GM19240 (cell line): ENCODE results near the gene ETF1.
A peak's percentile ranks its signal among the peaks of the same experiment; 100 is the strongest.

ENCODE experiments used
- DNase-seq: peaks from one replicate; pipeline ENCODE4 v3.0.0; 2011; ENCODE audit warnings: low spot score; ENCODE audit not compliant: insufficient read length

Gene ETF1

DNA sequence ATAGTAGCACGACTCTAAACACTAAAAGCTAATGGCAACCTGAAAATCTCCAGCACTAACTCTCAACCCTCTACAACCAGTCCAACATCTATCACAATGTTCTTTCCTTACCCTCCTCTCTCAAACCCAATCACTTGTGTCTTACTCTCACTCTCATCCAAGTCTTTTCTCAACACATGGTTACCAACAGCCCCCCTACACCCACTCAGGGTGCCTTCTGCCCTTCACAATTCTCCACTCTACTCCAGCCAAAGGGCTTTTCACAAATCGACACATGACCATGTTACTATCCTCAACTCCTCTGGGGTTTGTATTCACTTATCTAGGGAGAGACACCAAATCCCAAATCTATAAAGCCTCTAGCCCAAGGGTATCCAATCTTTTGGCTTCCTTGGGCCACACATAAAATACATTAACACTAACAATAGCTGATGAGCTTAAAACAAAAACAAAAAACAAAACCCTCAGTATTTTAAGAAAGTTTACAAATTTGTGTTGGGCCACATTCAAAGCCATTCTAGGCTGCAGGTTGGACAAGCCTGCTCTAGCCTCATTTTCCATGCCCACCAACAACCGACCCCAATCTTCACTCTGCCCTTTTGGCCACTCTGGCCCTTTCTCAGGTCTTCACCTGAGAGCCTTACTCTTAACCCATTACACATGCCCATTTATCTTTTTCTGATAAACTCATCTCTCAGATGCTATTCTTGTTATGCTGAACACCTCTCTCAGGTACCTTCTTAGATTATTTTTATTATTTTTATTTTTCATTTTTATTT lies 20.5 kb upstream of the ETF1 start:
- no peak for DNase-seq

DNA sequence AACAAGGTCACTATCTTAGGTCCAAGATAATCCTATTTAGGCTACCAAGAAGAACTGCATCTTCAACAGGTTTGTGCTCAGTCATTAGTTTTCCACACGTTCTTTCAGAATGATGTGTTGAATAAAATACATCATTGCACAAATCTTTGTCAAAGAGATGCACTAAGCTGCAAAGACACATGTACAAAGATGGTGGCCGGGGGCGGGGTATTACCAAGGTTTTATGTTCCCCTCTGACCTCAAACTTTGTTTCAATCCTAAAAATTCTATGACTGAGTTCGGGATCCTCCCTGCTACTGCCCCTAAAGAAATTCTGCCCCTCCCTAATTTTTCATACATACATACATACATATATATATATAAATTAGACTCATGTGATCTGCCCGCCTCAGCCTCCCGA lies 17.9 kb upstream of the ETF1 start:
- DNase-seq, result no peak

DNA sequence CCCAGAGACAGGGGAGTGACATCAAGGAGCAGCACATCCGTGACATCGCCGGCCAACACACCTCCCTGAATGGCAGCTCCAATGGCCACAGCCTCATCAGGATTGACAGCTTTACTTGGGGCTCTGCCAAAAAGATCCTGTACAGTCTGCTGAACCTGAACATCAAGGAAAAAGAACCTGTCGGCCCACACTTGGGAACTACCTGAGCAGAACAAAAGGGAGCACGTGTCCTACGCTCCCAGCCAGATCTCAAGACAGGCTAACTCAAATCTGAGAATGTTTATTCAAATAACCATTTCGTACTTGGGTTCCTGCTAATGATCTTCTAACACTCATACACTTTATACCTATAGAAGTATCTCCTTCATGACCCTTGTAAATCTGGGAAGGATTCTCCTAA lies 16.9 kb upstream of the ETF1 start:
- no peak for DNase-seq

DNA sequence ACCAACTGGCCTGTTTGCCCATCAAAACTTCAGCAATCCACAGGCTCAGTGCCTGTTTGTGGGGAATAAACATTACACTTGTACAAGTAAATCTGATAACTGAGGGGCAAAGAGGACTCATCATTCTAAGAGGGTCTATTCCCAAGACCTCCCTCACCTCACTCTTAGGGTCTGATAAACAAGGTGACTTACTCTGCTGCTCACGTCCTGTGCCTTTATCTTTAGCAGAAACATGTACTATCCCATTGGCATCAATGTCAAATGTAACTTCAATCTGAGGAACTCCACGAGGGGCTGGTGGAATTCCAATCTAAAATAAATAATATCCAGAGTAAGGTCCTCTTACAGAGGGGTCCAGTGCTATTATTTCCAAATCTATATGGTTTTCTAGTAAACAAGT lies 14.6 kb upstream of the ETF1 start:
- DNase-seq, result no peak

DNA sequence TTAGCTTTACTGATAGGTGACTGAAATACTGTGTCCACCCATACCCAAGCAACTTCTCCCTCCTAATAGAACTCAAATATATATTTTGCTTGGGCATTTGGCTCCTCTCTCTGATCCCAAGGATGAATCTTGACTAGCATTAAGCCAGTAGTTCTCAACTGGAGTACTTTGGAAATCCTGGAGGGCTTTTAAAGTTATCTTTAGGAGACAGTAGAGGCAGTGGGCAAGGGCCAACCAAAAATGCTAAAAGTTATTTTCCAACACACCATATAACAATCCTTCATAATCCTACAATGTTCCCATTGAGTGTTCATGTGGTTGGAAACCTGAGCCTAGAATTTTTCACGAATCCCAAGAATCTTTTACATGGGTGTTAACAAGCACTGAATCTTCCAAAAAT lies 11.1 kb upstream of the ETF1 start:
- no peak for DNase-seq

DNA sequence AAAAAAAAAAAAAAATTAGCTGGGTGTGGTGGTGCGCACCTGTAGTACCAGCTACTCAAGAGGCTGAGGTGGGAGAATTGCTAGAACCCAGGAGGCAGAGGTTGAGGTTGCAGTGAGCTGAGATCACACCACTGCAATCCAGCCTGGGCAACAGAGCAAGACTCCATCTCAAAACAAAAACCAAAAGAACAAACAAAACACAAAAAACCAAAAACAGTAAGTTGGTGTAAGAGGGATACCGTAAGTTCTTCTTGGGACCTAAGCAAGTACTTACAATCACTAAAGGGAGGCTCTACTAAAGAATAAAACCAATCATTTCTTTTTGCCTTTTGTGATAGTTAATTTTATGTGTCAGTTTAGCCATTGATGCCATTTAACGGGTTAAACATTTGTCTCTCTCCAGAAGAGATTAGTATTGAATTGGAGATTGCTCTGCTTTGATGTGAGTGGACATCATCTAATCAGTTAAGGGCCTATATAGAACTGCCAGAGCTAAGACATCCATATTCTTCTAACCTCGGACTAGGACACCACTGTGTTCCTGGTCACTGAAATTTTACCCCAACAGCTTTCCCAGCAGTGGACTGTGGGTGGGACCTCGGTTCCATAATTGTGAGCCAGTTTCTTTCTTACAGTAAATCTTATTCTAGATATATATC lies 10.5 kb upstream of the ETF1 start:
- DNase-seq, result no peak

DNA sequence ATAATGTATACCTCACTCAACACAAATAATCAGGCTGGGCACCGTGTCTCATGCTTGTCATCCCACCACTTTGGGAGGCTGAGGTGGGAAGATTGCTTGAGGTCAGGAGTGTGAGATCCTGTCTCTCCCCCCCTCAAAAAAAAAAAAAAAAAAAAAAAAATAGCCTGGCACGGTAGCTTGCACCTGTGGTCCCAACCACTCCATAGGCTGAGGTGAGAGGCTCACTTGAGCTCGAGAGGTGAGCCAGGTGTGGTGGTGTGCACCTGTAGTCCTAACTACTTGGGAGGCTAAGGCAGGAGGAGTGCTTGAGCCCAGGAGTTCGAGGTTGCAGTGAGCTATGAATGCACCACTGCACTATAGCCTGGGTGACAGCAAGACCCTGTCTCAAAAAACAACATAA lies 9.6 kb upstream of the ETF1 start:
- no peak for DNase-seq

DNA sequence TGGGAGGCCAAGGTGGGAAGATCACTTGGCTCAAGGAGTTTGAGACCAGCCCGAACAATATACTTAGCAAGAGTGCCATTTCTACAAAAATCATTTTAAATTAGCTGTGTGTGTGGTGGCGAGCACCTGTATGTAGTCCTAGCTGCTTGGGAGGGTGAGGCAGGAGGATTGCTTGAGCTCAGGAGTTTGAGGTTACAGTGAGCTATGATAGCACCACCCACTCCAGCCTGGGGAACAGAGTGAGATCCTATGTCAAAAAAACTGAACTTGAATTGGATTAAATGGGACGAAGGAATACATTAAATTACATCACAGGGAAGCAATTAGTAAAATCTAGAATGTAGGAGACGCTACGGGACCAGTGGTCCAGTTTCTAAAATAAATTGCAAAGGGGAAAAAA lies 6.4 kb upstream of the ETF1 start:
- DNase-seq, result no peak

DNA sequence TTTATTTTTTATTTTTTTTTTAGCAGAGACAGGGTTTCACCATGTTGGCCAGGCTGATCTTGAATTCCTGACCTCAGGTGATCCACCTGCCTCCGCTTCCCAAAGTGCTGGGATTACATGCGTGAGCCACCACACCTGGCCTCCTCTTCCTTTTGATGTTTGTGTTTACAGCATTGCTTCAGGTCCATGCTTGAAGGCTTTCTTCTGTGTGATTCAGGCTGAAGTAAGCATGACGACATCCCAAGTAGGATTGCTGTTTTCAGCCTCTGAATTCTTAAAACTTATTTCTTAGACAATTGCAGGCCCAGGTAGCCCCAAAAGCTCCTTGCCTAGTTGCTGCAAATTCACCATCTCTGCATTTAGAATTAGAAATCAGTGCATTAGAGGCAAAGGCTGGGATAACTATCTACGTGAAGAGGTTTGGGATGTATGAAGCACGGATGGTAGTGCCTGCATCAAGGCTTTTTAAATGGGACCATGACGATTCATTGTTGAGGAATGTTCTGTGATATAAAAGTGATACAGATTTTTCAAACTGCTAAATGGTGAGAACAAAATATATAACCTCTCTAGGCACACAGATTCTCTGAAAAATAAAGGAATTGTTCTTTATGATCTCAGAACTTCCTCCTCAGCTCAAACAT lies 3.0 kb upstream of the ETF1 start:
- no peak for DNase-seq

DNA sequence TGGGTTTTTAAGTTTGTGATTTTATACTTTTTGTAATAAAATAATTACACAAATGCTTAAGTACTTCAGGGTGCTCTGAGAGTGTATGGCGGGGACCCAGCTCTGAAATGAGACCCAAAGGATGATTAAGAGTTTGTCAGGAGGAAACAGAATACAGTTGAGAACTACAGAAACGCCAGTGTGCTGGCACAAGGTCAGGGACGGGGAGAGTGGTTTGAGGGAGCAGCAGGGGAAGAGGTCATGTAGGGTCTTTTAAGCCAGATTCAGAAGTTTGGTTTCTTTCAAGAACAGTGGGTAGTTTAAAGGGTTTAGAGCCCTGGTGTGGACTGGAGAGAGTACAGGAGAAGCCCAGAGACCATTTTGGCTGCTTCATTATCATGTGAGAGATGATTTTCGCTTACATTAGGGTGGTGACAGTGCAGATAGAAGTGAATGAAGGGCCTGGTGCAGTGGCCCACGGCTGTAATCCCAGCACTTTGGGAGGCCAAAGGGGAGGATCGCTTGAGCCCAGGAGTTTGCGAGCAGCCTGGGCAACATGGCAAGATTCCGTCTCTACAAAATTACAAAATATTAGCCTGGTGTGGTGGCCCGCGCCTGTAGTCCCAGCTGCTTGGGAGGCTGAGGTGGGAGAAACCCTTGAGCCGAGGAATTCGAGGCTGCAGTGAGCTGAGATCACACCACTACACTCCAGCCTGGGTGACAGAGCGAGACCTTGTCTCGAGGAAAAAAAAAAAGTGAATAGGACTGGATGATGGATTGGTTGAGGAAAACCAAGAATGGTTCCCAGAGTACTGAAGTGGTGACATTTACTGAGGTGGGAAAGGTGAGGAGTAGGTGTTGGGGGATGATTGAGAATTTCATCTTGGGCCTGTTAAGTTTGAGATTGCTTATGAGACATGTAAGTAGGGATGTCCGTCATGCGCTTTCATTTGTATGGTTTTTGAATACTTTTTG lies 1.4 kb upstream of the ETF1 start:
- no peak for DNase-seq

DNA sequence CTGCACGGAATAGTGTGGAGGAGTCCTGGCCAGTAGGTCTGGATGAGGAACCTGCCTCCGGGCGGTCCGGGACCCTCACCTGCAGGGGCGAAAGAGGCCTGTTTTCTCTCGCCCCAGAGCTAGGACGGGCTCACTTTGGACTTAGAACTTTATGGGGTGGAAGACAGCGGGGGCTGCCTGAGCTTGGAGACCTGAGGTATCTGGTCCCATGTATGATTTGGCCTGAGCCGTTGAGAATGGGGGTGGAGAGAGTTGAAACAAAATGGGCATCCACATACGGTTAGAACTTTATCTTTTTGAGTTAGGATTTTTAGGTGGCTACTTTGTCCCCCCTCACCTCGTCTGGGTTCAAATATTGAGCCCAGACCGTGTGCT lies 681 bp upstream of the ETF1 start:
- peak; percentile 33 for DNase-seq

DNA sequence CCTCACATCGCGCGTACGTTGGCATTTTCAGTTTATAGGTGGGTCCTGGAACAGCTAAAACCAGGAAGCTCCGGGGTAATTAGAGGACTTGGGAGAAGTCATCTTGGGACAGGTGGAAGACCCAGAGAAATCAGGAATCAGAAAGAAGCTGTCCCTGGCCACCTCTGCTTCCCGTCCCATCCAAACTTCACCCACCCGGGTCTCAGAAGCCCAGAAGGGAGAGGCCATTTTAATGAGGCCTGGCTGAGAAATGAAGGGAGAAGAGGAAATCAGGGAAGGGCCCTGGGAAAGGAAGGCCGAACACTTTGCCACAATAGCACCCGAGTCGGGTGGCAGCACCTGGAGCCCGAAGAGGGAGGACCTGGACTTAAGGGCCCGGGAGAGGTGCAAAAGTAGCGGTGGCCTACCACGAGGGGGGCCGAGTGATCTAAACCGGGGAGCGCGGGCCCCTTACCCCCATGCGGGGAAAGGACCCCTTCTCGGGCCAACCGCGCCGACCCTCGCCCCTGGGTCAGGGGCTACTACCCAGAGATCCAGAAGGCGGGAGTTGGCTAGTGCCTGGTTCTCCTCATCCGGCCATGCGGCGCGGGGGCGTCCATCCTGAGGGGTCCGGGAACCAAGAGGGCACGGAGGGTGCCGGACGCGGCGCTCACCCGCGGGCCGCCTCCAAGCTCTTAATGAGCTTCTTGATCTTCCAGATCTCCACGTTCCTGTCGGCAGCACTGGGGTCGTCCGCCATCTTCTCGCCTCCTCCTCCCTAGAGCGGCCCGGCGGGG lies 668 bp downstream of the ETF1 start:
- DNase-seq, result no peak

DNA sequence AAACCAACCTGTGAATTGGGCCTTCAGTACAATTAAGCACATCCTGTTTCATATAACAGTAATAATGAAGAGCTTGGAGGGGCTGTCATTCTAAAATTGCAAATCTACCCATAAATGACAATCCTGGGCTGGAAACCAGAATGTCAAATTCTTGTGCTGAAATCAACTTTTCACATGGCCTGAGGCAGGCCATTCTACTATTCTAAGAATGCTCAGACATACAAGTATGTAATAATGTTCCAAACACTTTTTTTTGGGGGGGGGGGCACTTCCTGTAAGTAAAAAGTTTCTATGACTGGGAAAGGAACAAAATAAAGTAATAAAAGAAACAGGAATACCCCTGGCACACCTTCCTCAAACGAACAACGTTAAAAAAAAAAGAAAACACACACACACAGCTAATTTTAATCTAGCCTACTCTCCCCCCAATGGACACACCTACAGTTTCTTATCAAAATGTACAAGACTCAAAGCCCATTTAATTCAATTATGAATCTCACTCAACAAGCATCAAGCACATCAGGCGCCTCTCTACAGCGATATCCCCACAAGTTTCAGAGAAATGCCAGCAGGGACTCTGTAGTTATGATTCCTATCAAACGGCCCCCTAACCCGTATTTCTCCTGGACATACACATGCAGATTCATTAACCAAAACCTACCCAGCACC lies 1.4 kb downstream of the ETF1 start:
- no peak for DNase-seq

DNA sequence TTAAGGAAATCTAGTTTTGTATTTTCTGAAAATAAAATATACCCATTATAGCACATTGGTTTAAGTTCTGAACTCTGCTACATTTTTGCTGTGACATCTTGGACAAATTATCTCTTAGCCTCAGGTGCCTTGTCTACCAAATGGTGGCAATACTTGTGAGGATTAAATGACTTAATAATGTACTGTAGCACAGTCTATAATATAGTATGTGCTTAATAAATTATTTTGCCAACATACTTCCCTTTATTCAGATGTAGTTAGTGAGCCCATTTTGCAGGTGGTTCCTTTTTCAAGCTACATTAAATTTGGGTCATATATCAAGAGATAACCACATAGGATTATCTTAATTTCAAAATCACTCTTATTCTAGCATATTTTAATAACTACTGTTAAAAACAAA lies 3.2 kb downstream of the ETF1 start:
- DNase-seq, result no peak

DNA sequence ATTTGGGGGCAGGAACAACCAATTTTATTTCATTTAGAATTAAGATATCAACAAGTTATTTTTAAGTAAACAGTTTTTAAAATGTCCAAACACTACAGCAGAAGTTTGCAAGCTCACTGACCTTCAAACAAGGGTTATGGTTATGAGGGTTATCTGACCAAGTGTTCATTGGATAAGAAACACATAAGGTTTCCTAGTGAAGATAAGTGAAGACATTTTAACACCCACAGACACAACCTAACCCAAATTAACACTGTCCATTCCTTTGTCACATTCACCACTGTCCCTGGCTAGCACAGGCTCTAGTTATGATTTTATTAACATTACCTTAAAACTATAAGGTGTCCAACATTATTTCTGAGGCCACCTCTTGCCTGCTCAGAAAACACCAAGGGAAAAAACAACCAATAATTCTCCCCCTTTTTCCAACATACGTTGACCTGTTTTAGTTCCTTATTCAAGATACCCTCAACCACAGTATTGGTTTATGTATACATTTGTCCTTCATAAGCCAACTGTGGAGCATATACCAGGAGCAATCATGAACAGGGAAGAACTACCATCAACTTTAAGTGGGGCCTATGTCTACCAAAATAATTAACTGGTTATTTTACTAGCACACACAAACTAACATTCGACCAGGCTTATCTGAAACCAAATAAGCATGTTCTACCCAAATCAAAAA lies 4.0 kb downstream of the ETF1 start:
- no peak for DNase-seq

DNA sequence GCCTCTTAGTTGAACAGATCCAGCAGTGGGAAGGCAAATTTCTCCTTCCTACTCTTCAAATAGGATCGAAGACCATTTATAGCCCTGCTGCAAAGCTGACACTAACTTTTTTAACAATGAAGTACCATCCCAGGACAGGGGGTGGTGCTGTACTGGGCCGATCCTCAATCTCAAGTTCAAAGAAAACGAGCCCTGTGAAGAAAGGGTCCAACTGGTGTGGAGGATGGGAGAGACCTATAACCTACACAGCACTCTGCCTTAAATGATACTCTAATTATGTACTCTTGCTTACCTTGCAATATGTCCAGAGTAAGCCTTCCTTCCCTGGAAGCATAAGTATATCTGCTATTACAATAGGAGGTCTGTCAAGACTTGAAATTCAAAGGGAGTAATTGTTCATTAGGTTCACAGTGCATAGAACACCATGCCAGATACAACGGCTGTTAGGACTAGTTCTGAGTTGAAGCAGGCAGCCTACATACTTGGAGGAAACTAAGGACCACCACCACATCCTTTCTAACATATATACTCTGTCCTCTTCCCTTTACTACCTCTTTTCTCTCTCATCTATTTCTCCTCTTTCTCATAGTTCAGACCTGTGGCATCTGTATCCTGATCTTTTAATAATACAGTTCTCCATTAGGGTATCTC lies 6.2 kb downstream of the ETF1 start:
- no peak for DNase-seq

DNA sequence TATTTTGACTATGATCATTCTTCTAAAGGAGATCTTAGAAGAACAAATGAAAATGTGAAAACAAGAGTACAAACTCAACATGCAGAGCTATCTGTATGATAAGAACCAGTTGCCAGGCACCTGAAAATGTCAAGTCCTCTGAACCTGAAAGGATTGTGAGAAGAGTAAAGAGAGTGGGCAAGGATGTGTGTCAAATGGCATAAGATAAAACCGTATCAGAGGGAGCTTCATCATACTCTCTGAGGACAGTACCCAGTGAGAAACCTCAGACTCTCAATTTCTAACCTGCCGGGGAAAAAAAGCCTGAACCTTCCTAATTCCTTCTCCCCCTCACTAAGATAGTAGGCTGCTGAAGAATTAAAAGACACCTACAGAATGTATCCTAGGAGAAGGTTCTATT lies 6.8 kb downstream of the ETF1 start:
- no peak for DNase-seq

DNA sequence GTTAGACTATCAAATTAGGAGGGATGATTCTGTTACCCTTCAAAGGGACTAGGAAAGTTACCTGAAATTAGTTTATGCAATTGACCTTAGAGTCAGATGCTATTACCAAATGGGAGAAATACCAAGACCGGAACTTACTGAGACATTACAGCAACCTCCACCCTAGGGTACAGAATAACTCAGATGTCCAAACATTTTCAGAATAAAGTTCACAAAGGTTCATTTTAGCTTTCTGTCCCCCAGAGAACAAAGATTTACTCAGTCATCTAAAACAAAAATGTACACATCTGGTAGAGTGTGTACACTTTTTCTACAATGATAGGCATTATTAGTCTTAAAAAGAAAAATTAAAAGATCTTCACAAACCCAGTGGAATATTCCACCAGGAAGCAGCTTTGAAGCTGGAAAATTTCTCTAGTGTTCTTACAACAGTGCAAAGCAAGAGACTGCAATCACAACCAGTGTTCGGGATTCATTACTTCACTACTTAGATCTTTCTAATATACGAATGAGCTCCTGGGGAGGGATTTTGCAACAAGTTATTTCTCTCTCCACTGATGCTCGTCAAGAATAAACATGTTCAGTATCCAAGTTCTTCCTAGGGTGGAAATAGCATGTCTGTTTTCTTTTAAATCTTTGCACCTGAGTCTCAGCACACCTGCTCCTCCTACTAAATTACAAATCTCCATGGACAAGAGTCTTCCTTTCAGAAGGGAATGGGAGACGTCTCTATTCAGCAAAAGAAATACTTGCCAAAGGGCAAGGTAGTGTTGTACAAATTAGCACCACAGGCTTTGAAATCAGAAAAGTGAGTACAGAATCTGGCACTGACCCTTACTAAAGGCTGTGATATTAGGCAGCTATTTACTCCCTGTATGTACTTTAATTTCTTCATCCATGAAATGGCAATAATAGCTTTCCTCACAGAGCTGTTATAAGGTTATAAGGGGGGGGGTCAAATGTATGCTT lies 8.8 kb downstream of the ETF1 start:
- DNase-seq, result no peak
